ENCODE data around the gene ITPR2. TPM values are rescaled to one million over a fixed set of nuclear protein-coding genes. Genes with fewer than 3 reads are reported as not detected.

ITPR2 gene
- total RNA-seq, 1 donor from 2014 or later = 74.5 TPM

DNA sequence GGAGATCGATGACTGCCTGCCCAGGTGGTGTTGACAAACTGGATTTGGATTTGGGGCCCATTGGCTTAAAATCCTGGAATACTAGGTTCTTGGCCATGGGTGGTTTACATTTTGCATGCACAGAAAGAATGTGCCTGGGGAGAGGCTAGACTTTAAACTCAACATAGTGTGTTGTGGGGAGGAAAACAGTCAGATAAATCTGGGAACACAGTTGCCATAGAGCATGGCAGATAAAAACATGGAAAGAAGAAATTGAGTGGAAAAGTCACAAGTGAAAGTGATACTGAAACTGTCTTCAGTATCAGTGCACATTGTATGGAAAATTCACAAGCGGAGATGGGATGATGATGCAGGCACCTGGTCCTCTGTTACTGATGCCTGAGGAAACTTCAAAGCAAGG, 542.4 kb downstream of the ITPR2 start:
- TF ChIP-seq, protein P1, sequence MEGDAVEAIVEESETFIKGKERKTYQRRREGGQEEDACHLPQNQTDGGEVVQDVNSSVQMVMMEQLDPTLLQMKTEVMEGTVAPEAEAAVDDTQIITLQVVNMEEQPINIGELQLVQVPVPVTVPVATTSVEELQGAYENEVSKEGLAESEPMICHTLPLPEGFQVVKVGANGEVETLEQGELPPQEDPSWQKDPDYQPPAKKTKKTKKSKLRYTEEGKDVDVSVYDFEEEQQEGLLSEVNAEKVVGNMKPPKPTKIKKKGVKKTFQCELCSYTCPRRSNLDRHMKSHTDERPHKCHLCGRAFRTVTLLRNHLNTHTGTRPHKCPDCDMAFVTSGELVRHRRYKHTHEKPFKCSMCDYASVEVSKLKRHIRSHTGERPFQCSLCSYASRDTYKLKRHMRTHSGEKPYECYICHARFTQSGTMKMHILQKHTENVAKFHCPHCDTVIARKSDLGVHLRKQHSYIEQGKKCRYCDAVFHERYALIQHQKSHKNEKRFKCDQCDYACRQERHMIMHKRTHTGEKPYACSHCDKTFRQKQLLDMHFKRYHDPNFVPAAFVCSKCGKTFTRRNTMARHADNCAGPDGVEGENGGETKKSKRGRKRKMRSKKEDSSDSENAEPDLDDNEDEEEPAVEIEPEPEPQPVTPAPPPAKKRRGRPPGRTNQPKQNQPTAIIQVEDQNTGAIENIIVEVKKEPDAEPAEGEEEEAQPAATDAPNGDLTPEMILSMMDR (IDR thresholded peaks at IDR 0.05) = no peak
- no peaks in the 10 kb centered on the region for H3K9me3 Mint-ChIP-seq
- no peak overlapping the region for H3K27ac Mint-ChIP-seq
- no peaks in the 10 kb centered on the region for H3K27me3 Mint-ChIP-seq
- intact Hi-C loops (cut with micrococcal nuclease) = no loop called here
- H3K4me3 Mint-ChIP-seq = no peak overlapping the region
- no peaks in the 10 kb centered on the region for H3K36me3 Mint-ChIP-seq (ENCODE audit: low read depth)
- peaks cover 4% of the 10 kb centered on the region for H3K4me1 Mint-ChIP-seq
- ChIA-PET POLR2A (no interaction called here), CTCF (no interaction called here)
- ATAC-seq (ENCODE audit: low read depth) = no peak
- DNase-seq = no peak

DNA sequence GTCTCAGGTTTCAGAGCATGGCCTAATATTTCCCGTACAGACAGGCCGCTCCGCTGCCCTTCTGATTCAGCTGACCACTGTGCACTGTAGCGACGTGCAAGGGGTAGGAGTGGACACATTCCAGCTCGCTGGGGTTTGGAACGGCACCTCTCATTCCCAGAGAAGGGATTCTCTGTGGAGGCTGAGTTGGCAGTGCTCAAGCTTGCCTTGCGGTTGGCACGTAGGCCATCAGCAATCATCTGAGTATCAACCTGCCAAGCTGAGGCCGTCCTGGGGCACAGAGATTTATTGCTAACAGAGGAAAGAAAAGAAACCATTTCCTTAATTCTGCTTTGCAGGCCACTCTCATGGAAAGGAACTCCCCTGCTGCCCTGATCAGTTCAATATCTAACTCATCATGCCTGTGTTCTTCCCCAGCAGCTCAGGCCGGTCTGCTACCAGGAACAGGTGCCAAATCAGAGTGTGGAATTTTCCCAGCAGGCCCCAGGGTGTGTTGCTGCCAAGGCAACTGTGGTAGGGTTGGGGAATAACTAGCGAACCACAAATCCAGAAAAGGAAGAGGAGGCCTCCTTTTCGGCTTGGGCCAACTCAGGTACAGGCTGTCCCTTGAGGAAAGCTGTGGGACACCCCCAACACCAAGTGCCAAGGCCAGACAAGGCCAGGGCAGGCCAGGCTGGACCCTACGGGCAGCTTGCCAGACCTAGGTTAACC, 545.2 kb downstream of the ITPR2 start:
- Mint-ChIP-seq H3K27me3 (no peaks in the 10 kb centered on the region), H3K4me3 (no peak overlapping the region), H3K36me3 (ENCODE audit: low read depth) (no peaks in the 10 kb centered on the region), H3K4me1 (peaks cover 5% of the 10 kb centered on the region), H3K9me3 (no peaks in the 10 kb centered on the region), H3K27ac (no peak overlapping the region)
- ChIA-PET POLR2A (no interaction called here), CTCF (no interaction called here)
- ATAC-seq (ENCODE audit: low read depth) (no peak), DNase-seq (no peak)
- TF ChIP-seq, protein P1 (IDR thresholded peaks at IDR 0.05) = no peak
- intact Hi-C loops (cut with micrococcal nuclease) = no loop called here

Other genes with a start within 250 kb of the ITPR2 start
- gene INTS13, start 104.8 kb upstream of the ITPR2 start, total RNA-seq = 25.0 and 25.2 TPM in 2 replicates
- gene FGFR1OP2, start 105.3 kb upstream of the ITPR2 start, total RNA-seq = 42.7 and 45.0 TPM in 2 replicates
- gene TM7SF3, start 181.2 kb upstream of the ITPR2 start, total RNA-seq = 20.7 and 30.5 TPM in 2 replicates
- gene MED21, start 189.4 kb upstream of the ITPR2 start, total RNA-seq = 48.1 and 50.1 TPM in 2 replicates
- not detected in 2 replicates for gene C12orf71, start 249.4 kb upstream of the ITPR2 start, total RNA-seq

Data from activated B cell treated with CpG ODN at 0.5 μM for 24 hours (primary cell).